Measurements from ENCODE around the gene FXN.
"Not testable (repeated sequence)": the region's sequence is repeated elsewhere in the genome, so short reads cannot be mapped to it uniquely, and the experiment has no call there.

FXN gene

DNA sequence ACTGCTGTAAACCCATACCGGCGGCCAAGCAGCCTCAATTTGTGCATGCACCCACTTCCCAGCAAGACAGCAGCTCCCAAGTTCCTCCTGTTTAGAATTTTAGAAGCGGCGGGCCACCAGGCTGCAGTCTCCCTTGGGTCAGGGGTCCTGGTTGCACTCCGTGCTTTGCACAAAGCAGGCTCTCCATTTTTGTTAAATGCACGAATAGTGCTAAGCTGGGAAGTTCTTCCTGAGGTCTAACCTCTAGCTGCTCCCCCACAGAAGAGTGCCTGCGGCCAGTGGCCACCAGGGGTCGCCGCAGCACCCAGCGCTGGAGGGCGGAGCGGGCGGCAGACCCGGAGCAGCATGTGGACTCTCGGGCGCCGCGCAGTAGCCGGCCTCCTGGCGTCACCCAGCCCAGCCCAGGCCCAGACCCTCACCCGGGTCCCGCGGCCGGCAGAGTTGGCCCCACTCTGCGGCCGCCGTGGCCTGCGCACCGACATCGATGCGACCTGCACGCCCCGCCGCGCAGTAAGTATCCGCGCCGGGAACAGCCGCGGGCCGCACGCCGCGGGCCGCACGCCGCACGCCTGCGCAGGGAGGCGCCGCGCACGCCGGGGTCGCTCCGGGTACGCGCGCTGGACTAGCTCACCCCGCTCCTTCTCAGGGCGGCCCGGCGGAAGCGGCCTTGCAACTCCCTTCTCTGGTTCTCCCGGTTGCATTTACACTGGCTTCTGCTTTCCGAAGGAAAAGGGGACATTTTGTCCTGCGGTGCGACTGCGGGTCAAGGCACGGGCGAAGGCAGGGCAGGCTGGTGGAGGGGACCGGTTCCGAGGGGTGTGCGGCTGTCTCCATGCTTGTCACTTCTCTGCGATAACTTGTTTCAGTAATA is at the start of gene FXN:
FXN (plus strand) TSS at position 315 of the 871 bp plus-strand sequence; CDS start at position 346, 31 bp downstream.
- peak; percentile 86 to 87 for DNase-seq

DNA sequence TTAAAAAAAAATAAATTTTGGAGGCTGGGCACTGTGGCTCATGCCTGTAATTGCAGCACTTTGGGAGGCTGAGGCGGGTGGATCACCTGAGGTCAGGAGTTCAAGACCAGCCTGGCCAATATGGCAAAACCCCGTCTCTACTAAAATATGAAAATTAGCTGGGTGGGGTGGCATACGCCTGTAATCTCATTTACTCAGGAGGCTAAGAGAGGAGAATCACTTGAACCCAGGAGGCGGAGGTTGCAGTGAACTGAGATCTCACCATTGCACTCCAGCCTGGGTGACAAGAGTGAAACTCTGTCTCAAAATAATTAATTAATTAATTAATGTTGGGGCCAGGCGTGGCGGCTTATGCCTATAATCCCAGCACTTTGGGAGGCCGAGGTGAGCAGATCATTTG is 48.6 kb upstream of the FXN start:
- not testable (repeated sequence) for DNase-seq

DNA sequence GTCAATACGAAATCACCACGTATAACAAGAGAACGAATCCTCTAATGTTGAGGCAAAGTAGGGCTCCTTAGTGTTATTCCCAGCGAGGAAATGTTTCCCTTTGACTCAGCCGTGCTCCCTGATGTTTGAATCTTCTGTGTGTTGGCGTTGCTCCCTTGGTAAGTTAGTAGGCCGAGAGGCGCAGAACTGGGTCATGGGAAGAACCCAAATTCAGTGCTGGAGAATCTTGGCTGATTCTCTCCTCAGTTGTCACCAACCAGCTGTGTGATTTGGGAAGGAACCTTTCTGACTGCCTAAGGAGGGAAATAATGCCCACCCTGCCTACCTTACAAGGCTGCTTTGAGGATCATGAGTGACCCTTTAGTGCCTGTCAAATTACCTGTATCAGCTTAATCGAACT is 44.1 kb upstream of the FXN start:
- DNase-seq = no peak

DNA sequence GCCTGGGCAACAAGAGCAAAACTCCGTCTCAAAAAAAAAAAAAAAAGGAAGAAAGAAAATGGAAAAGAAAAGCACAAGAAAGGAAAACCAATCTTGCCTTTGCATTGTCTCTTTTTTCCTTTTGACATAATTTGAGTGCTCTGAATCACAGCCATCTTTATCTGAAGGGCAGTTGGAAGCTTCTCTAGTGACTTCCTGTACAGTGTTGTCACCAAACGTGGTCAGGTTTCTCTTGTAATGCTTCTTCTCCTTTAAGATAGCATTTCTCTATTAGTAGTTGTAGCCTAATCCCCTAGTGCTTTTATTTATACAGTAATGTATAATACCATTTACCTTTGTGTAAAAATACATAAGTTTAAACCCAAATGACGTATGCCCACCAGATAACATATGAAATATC is 39.8 kb upstream of the FXN start:
- DNase-seq = no peak

DNA sequence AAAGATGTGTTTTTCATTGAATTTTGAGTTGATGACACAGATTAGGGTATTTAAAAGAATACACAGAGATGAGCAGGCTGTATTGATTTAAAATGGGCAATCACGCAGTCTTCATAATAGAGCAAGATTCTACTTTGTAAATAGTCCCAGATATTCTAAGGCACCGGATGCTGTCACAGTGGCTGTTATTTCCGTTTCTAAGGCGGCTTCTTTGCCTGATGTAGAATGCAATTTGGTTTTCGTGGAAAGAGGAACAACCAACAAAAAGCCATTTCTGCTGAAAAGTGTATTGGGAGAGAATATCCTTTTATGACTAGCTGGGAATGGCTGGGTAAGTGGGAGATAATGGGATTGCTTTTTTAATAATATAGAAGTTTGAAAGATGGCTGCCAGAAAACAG is 39.1 kb upstream of the FXN start:
- DNase-seq = no peak

DNA sequence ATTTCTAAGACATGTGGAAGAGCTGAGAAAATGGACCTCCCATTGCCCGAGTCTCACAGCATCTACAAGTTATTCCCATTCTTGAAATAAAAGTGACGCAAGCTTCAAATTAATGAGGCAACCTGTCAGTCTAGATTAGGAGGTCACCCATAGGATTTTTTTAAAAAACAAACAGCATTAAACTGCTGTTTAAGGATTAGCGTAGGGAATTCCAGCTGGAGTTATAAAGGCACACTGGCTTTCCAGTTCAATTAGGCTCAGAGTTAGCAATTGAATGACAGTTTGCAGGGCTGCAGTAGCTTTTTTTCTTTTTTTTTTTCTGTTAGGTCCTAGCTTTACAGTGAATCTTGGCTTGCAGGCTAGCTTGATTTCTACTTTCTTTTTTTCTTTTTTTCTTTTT is 37.9 kb upstream of the FXN start:
- DNase-seq = no peak

DNA sequence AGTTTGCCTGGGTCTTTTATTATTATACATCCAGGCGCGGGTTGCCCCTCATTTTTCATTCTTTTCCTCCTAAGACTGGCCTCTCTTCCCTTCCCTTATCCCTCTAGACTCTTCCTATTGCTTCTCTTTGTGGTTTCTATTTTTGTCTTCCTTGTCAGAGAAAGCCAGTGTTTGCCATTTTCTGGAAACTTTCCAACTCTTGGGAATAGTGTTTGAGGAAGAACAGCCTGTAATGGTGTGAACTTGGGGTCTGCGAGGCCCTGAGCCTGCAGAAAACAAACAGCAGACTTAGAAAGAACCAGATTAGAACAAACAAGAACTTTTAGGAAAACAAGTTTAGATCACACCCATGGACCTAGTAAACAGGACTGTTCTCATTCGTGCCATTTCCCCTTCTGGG is 37.2 kb upstream of the FXN start:
- DNase-seq = no peak

DNA sequence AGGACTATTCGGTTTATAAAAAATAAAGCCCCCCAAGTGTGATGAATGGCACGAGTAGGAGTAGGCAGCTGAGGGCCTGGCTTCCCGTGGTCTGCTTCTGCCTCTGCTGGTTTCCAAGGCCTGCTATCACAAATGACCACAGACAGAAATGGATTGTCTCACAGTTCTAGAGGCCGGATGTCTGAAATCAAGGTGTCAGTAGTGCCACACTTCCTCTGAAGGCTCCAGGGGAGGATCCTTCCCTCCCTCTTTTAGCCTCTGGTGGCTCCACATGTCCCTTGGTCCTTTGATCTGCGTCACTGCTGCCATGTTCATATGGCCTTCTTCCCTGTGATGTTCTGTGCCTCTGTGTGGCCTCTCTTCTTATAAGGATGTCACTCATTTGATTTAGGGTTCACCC is 36.7 kb upstream of the FXN start:
- DNase-seq = no peak

DNA sequence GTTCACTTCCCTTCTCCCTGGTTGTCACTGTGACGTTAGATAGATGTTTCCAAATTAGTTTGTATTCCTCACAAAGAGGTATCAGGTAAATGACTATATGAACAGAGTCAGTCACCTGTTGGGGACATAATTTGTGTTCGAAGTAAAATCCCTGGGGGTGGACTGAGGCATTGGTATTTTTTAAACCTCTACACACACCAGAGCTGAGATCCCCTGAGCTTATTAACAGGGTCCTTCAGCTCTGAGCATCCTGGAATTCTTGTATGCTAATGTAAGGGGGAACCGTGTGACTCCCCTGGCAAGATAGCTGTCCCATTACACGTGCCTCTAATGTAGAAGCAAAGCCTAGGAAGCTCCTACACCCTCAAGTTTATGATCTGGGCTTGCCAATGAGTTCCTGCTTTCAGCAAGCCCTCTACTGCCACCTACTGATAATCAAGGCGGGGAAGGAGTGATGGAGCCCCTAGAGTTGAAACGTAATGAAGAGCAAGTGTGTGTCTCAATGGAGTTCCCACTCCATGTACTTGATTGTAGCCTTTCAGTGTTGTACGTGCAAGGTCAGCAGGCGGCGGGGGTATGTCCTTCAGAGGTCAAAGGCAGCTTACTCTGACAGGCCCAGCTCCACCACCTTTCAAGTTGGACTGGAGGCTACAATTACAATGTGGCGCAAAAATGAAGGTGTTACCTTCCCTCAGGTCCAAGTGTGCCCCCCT is 36.0 kb upstream of the FXN start:
- peak; percentile 53 to 69 for DNase-seq

DNA sequence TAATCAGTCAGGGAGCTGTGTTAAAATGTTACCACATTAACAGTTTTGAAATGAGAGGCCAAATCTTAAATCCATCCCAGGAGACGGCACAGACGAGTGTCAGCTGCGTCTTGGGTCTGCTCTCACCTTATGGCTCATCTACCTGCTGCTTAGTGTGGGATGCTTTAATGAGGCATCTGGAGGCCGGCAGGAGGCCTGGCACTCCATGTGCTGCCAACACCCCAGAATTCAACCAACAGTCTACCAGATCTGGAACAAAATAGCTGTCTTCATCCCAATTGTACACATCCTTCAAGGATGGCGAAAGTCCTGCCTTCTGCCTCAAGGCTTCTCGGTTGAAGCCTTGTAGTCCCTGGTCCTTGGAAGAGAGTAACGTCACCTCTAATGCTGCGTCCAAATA is 33.6 kb upstream of the FXN start:
- DNase-seq = no peak

DNA sequence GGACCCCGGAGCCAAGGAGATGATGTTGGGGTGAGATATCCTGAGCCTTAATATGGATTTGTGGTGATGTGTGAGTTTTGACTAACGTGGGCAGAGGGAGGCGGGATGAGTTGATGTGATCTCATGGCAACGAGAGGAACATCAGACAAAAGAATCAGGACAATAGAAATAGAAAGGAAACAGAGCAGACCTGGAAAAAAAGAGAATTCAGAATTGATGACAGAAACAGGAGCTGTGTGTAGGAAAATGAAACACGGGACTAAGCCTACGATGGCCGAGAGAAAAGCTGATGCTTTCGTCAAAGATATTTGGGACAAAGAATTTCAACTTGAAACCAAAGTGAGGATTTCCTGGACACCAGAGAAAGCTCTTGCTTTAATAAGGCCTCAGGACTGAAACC is 32.5 kb upstream of the FXN start:
- no peak for DNase-seq

DNA sequence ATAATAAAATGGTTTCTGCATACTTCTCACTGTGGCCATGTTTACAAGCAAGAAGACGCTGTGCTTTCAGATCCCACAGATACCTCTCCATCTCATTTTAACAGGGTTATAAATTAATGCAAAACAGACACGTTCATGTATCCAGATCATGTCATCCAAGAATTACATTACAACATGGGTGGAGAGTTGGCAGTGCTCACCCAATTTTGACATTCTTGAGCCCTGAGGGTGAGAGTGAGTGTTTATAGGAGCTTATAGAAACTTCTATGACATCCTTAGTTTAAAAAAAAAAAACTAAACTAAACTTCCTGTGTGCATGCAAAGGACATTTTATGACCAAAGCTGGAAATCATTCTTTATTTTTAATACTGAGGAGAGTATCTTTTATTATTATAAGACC is 30.7 kb upstream of the FXN start:
- DNase-seq = no peak

DNA sequence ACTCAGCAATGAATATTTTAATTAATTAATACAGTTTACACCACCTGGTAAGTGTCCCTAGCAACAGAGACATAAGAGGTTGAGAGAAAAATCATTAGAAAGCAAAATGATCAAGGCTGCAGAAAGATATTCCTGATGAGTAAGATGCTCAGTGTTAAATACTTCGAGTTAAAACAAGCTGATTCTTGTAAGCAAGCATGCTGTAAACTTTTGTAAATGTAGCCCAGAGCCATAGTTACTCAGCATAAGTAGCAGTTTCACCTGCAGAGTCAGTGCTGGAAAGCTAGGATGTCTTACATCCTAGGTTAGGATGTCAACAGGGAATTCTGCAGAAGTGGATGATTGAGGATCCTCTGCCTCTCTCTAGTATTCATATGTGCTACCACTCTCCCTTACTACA is 25.8 kb upstream of the FXN start:
- no peak for DNase-seq

DNA sequence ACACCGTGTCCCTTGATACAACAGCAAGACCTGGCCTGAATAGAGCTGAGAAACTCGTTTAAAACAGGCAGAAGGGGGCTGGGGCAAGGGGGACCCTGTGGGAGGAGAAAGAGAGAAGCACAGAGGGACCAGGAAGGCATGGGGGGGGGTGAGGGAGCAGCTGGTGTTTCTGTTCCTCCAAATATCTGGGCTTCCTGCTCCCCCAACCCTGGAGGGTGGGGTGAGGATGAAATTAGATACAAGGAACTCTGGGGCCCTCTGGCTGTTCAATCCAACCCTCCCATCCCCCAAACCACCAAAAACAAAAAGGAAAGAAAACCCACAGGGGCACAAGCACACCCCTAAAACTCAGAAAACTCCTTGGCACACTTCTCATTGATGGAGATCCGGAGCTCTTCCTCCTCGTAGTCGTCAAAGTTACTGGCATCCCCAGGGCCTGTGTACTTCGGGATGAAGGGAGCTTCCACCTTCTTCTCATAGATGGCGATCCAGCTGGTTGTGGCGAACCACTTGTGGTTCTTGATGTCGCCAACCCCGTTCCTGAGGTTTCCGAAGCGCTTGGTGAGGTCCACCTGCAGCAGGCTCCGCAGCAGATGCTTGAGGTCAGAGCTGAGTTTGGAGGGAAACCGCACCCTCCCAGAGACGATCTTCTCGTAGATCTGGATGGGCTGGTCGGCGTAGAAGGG is 22.7 kb upstream of the FXN start:
- no peak for DNase-seq

DNA sequence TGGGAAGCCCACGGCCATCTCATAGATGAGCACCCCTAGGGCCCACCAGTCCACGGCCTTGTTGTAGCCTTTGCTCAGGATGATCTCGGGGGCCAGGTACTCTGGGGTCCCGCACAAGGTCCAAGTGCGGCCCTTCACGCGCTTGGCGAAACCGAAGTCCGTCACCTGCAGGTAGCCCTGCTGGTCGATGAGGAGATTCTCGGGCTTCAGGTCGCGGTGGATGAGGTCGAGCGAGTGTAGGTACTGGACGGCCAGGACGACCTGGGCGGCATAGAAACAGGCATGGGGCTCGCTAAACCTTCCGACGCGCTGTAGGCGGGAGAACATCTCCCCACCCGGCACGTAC is 22.2 kb upstream of the FXN start:
- no peak for DNase-seq

DNA sequence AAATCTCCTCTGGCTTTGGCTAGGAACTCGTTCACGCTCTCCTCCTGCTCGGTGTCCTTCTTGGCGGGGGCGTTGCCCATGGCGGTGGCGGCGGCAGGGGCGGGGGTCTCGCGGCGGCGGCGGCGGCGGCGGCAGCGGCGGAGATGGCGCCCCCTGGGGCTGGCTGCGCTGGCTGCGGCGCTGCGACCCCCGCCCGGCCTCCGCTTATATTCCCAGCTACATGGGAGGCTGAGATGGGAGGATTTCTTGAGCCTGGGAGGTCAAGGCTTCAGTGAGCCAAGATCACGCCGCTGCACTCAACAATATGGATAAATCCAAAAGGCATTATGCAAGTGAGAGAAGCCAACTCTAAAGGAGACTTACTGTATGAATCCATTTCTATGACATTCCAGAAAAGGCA is 21.5 kb upstream of the FXN start, which contains the start of gene PRKACG:
PRKACG (minus strand) TSS at position 101 of the 400 bp plus-strand sequence; CDS start at position 80, 21 bp downstream.
- no peak for DNase-seq

DNA sequence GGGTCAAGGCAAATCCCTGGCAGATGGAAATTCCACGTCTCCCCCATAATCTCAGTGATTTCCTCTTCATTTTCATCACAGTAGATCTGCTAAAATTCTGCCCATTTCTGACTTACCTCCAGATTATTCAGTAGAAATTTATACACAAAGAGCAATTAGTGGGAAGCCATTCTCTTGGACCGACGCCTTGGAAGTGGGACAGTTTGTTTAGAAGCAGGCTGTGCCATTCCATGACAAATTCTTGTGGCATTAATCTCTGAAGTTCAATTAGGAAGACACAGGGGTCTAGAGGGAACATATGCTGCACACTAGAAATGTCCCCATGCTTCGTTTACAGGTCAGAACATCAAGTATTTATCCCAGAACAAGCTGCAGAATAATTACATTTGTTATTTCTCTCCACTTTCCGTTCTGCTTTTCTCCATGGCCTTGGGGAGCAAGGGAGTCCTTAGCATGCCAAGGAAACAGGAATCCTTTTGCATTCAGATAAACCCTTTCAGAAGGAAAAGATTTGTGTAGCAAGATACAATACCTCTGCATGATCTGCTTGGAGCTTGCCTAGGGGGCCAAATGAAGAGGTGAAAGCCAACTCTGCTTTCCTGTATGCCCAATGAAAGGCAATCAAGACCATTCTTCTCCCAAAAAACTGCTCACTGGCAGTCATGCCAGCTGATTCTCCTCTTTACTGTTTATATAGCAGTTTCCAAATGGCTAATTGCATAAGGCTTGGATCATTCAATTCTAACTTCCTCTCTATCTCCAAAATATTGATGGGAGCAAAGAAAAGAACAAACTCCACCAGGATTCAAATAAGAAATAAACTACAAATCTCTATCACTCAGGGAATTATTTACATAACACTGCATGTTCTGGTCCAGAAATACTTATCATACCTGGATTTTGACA is 19.1 kb upstream of the FXN start:
- DNase-seq = no peak

DNA sequence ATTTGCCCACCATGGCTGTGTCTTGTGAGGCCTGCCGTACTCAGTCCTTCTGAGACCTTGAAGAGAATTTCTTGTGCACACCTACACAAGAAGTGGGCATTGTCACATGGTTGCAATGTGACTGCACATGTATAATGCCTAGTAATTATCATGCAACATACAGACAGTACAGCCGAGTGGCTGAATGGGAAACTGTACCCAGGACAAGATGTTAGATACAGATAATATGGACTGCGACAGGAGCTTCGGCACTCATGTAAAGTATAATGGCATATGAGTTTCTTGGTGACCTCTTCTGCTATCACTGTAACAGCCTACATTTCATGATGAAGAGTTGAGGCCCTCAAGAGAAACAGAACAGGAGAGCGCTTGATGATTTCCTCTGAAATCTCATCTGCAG is 16.8 kb upstream of the FXN start:
- DNase-seq = no peak

DNA sequence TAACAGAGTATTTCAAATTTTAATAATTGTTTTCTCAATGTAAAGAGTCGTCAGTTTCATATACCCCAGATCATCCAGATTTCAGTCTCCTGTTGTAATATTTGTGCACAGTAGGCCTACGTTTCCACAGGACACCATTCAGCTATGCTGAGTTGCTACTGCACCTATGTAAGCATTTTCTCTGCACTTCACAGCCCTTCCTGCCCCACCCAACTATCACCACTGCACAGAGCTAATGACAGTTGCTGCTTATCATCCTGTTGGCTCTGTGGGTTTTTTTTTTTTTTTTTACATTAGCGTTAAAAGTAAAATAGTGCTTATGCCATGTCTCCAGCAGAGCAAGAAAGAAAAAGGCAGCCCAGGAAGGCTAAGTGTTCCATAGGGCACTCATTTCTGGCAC is 15.7 kb upstream of the FXN start:
- no peak for DNase-seq

DNA sequence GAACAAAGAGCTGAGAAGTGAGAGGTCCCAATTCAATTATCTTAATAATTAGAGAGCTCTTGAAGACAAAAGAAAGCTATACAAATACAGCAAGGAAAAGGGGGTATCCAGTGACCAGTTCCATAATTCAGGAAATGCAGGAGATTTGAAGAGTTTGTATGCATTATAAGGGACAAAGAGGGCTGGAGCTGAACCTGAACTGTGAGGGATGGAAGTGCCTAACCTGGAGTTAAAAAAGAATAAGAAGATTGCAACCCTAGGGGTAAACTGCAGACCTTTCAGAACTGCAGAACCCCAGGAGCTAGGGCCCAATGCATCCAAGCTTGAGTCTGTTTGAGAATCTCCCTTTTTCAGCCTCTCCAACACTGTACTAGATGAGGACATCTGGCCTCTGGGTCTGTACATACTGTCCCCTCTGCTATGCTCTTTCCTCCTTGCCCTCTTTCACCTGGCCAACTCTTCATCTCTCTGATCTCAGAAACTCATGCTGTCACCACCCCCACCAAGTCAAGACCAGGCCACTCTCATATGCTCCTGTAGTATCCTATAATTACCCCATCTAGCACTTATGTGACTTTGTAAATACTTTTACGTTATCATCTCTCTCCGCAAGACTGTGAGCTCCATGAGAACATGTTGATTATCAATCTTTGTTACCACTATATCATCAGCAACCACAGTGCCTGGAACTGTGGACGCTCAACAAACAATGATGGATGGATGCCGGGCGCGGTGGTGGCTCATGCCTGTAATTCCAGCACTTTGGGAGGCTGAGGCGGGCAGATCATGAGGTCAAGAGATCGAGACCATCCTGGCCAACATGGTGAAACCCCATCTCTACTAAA is 15.0 kb upstream of the FXN start:
- DNase-seq = no peak

DNA sequence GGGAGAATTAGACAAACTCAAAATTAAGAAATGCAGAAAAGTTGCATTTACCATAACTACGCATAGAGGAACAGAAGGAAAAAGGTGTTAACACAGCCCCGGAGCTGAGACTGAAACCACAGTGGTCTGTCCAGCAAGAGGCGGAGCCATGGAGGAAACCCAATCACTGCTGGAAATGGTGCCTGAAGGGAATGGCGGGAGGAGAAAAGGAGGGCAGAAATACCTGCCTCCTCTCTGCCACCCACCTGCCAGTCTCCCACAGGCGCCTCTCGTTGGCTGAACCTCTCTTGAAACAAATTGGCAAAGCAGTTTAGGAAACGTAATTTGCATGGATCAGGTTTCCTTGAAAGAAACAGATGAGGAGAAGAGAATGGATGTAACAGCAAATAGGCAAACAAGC is 11.9 kb upstream of the FXN start:
- DNase-seq = no peak

Data from stimulated activated CD4-positive, alpha-beta T cell treated with anti-CD3 and anti-CD28 coated beads, Interleukin-2, amount 100 ng/mL, for 24 hours (primary cell).